DND-41 (cell line): Measurements from ENCODE around the gene IPCEF1.

Source experiments
- EZH2 ChIP-seq: IDR thresholded peaks from 3 replicates; pipeline ENCODE4 v1.6.1; 2012; ENCODE audit warnings: borderline replicate concordance, low read depth, mild to moderate bottlenecking, moderate library complexity, low read length, inconsistent platforms; ENCODE audit not compliant: severe bottlenecking
- TF ChIP-seq, protein P1 (sequence below): IDR thresholded peaks from 2 replicates; pipeline ENCODE4 v1.5.1; 2012; ENCODE audit warnings: borderline replicate concordance, low read length, moderate library complexity, mild to moderate bottlenecking; ENCODE audit not compliant: poor library complexity, severe bottlenecking; ENCODE audit errors: extremely low read depth

DNA sequence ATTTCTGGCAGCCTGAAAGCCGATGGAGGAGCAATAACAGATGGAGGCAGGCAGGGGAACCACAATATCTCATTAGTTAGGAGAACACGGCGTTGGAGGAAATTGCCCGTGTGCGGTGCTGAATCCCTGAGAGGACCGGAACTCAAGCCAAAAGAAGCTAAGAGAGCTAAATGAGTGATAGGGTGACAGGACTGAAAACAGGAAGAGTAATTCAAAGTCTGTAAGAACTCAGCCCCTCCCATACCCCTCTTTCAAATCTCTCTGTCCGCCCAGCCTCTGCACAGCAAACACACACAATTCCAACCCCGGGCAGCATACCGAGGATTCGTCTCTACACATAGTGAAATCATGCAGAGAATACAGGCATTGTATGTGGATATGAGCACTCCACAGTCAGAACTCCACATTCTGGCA is 2.6 kb upstream of the IPCEF1 start:
- TF ChIP-seq, protein P1, sequence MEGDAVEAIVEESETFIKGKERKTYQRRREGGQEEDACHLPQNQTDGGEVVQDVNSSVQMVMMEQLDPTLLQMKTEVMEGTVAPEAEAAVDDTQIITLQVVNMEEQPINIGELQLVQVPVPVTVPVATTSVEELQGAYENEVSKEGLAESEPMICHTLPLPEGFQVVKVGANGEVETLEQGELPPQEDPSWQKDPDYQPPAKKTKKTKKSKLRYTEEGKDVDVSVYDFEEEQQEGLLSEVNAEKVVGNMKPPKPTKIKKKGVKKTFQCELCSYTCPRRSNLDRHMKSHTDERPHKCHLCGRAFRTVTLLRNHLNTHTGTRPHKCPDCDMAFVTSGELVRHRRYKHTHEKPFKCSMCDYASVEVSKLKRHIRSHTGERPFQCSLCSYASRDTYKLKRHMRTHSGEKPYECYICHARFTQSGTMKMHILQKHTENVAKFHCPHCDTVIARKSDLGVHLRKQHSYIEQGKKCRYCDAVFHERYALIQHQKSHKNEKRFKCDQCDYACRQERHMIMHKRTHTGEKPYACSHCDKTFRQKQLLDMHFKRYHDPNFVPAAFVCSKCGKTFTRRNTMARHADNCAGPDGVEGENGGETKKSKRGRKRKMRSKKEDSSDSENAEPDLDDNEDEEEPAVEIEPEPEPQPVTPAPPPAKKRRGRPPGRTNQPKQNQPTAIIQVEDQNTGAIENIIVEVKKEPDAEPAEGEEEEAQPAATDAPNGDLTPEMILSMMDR, result no peak
- no peak for TF ChIP-seq EZH2
